SH-SY5Y (cell line): ENCODE results near the gene IL19.

Experiments
- GATA2 ChIP-seq: IDR thresholded peaks from 2 replicates; pipeline ENCODE4 v1.6.1; 2011; ENCODE audit warnings: mild to moderate bottlenecking, low read depth, low read length
- GATA3 ChIP-seq: IDR thresholded peaks from 2 replicates; pipeline ENCODE4 v1.6.1; 2011; ENCODE audit warnings: low read depth, mild to moderate bottlenecking, low read length, moderate library complexity

- TF ChIP-seq GATA3 (no peak), GATA2 (no peak)
These were observed 107.9 kb downstream of the IL19 start for GRCh38 chr1:206878456-206878855.
